ENCODE data around the gene DAB1.

Gene DAB1

GRCh38 chr1:57463343-57463742 is 39.5 kb upstream of the DAB1 start:
- Histone ChIP-seq H3K4me3 (ENCODE audit: control insufficient read depth in 1 of 7, extremely low read depth in 1 of 7, insufficient read depth in 4 of 7, low read depth in 2 of 7, low read length in 6 of 7) (no peak overlapping the region), H3K27ac (ENCODE audit: insufficient read depth in 1 of 2, low read depth in 1 of 2, low read length in 2 of 2, poor library complexity in 1 of 2, severe bottlenecking in 2 of 2) (no peak overlapping the region), H3K9me3 (ENCODE audit: control extremely low read depth in 1 of 5, control insufficient read depth in 4 of 5, insufficient read depth in 2 of 5, low read depth in 1 of 5, low read length in 4 of 5) (no peaks in the 10 kb centered on the region), H3K4me1 (ENCODE audit: control extremely low read depth in 1 of 4, control insufficient read depth in 4 of 4, insufficient read depth in 4 of 4, low read length in 3 of 4) (no peaks in the 10 kb centered on the region), H3K36me3 (ENCODE audit: control insufficient read depth in 4 of 4, insufficient read depth in 4 of 4, low read length in 3 of 4) (no peaks in the 10 kb centered on the region), H3K27me3 (replicated peaks in 2 of 5; ENCODE audit: control insufficient read depth in 4 of 5, insufficient read depth in 5 of 5, low read length in 4 of 5) (no peaks in the 10 kb centered on the region)
- CTCF ChIA-PET: no interaction called here
- DNase-seq: no peak
- 83% methylated on average over 3 of the region's 3 CpGs for WGBS (ENCODE audit: insufficient coverage)
- POLR2A ChIA-PET: no interaction called here

- POLR2A ChIA-PET: no interaction called here
- Histone ChIP-seq H3K9me3 (ENCODE audit: control extremely low read depth in 1 of 5, control insufficient read depth in 4 of 5, insufficient read depth in 2 of 5, low read depth in 1 of 5, low read length in 4 of 5) (peaks cover 0 to 6% (median 0%) of the 10 kb centered on the region in 5 experiments), H3K4me1 (ENCODE audit: control extremely low read depth in 1 of 4, control insufficient read depth in 4 of 4, insufficient read depth in 4 of 4, low read length in 3 of 4) (no peaks in the 10 kb centered on the region), H3K27ac (ENCODE audit: insufficient read depth in 1 of 2, low read depth in 1 of 2, low read length in 2 of 2, poor library complexity in 1 of 2, severe bottlenecking in 2 of 2) (no peak overlapping the region), H3K27me3 (replicated peaks in 2 of 5; ENCODE audit: control insufficient read depth in 4 of 5, insufficient read depth in 5 of 5, low read length in 4 of 5) (no peaks in the 10 kb centered on the region), H3K36me3 (ENCODE audit: control insufficient read depth in 4 of 4, insufficient read depth in 4 of 4, low read length in 3 of 4) (no peaks in the 10 kb centered on the region), H3K4me3 (ENCODE audit: control insufficient read depth in 1 of 7, extremely low read depth in 1 of 7, insufficient read depth in 4 of 7, low read depth in 2 of 7, low read length in 6 of 7) (no peak overlapping the region)
- WGBS (ENCODE audit: insufficient coverage): 100% methylated on average over 1 of the region's 2 CpGs
- no peak for DNase-seq
- CTCF ChIA-PET: no interaction called here
These were observed 37.5 kb upstream of the DAB1 start for GRCh38 chr1:57461405-57461804.

- H3K4me1 ChIP-seq (ENCODE audit: control extremely low read depth in 1 of 4, control insufficient read depth in 4 of 4, insufficient read depth in 4 of 4, low read length in 3 of 4): no peaks in the 10 kb centered on the region
- H3K4me3 ChIP-seq (ENCODE audit: control insufficient read depth in 1 of 7, extremely low read depth in 1 of 7, insufficient read depth in 4 of 7, low read depth in 2 of 7, low read length in 6 of 7): no peak overlapping the region
- H3K27me3 ChIP-seq (replicated peaks in 2 of 5; ENCODE audit: control insufficient read depth in 4 of 5, insufficient read depth in 5 of 5, low read length in 4 of 5): peaks cover 0 to 8% (median 0%) of the 10 kb centered on the region in 5 experiments
- no peak overlapping the region for H3K27ac ChIP-seq (ENCODE audit: insufficient read depth in 1 of 2, low read depth in 1 of 2, low read length in 2 of 2, poor library complexity in 1 of 2, severe bottlenecking in 2 of 2)
- H3K36me3 ChIP-seq (ENCODE audit: control insufficient read depth in 4 of 4, insufficient read depth in 4 of 4, low read length in 3 of 4): no peaks in the 10 kb centered on the region
- peaks cover 0 to 4% (median 0%) of the 10 kb centered on the region in 5 experiments for H3K9me3 ChIP-seq (ENCODE audit: control extremely low read depth in 1 of 5, control insufficient read depth in 4 of 5, insufficient read depth in 2 of 5, low read depth in 1 of 5, low read length in 4 of 5)
- CTCF ChIA-PET: no interaction called here
- no peak for DNase-seq
- 83% methylated on average over 3 of the region's 5 CpGs for WGBS (ENCODE audit: insufficient coverage)
- POLR2A ChIA-PET: no interaction called here
These were observed 27.7 kb upstream of the DAB1 start for GRCh38 chr1:57451516-57451915.

- ChIA-PET POLR2A (no interaction called here), CTCF (no interaction called here)
- Histone ChIP-seq H3K4me3 (ENCODE audit: control insufficient read depth in 1 of 7, extremely low read depth in 1 of 7, insufficient read depth in 4 of 7, low read depth in 2 of 7, low read length in 6 of 7) (no peak overlapping the region), H3K27ac (ENCODE audit: insufficient read depth in 1 of 2, low read depth in 1 of 2, low read length in 2 of 2, poor library complexity in 1 of 2, severe bottlenecking in 2 of 2) (no peak overlapping the region), H3K4me1 (ENCODE audit: control extremely low read depth in 1 of 4, control insufficient read depth in 4 of 4, insufficient read depth in 4 of 4, low read length in 3 of 4) (no peaks in the 10 kb centered on the region), H3K27me3 (replicated peaks in 2 of 5; ENCODE audit: control insufficient read depth in 4 of 5, insufficient read depth in 5 of 5, low read length in 4 of 5) (peaks cover 0 to 8% (median 0%) of the 10 kb centered on the region in 5 experiments), H3K9me3 (ENCODE audit: control extremely low read depth in 1 of 5, control insufficient read depth in 4 of 5, insufficient read depth in 2 of 5, low read depth in 1 of 5, low read length in 4 of 5) (peaks cover 0 to 4% (median 0%) of the 10 kb centered on the region in 5 experiments), H3K36me3 (ENCODE audit: control insufficient read depth in 4 of 4, insufficient read depth in 4 of 4, low read length in 3 of 4) (no peaks in the 10 kb centered on the region)
- WGBS (ENCODE audit: insufficient coverage): 43% methylated on average over 3 of the region's 3 CpGs
- DNase-seq: no peak
These were observed 27.1 kb upstream of the DAB1 start for GRCh38 chr1:57450981-57451380.

- ChIA-PET CTCF (no interaction called here), POLR2A (no interaction called here)
- 93% methylated on average over 3 of the region's 3 CpGs for WGBS (ENCODE audit: insufficient coverage)
- no peak overlapping the region for H3K27ac ChIP-seq (ENCODE audit: insufficient read depth in 1 of 2, low read depth in 1 of 2, low read length in 2 of 2, poor library complexity in 1 of 2, severe bottlenecking in 2 of 2)
- no peaks in the 10 kb centered on the region for H3K9me3 ChIP-seq (ENCODE audit: control extremely low read depth in 1 of 5, control insufficient read depth in 4 of 5, insufficient read depth in 2 of 5, low read depth in 1 of 5, low read length in 4 of 5)
- H3K4me1 ChIP-seq (ENCODE audit: control extremely low read depth in 1 of 4, control insufficient read depth in 4 of 4, insufficient read depth in 4 of 4, low read length in 3 of 4): no peaks in the 10 kb centered on the region
- no peaks in the 10 kb centered on the region for H3K36me3 ChIP-seq (ENCODE audit: control insufficient read depth in 4 of 4, insufficient read depth in 4 of 4, low read length in 3 of 4)
- no peak for DNase-seq
- peaks cover 0 to 8% (median 2%) of the 10 kb centered on the region in 5 experiments for H3K27me3 ChIP-seq (replicated peaks in 2 of 5; ENCODE audit: control insufficient read depth in 4 of 5, insufficient read depth in 5 of 5, low read length in 4 of 5)
- H3K4me3 ChIP-seq (ENCODE audit: control insufficient read depth in 1 of 7, extremely low read depth in 1 of 7, insufficient read depth in 4 of 7, low read depth in 2 of 7, low read length in 6 of 7): no peak overlapping the region
These were observed 23.7 kb upstream of the DAB1 start for GRCh38 chr1:57447551-57447950.

- ChIA-PET POLR2A (no interaction called here), CTCF (no interaction called here)
- Histone ChIP-seq H3K4me3 (ENCODE audit: control insufficient read depth in 1 of 7, extremely low read depth in 1 of 7, insufficient read depth in 4 of 7, low read depth in 2 of 7, low read length in 6 of 7) (no peak overlapping the region), H3K9me3 (ENCODE audit: control extremely low read depth in 1 of 5, control insufficient read depth in 4 of 5, insufficient read depth in 2 of 5, low read depth in 1 of 5, low read length in 4 of 5) (no peaks in the 10 kb centered on the region), H3K36me3 (ENCODE audit: control insufficient read depth in 4 of 4, insufficient read depth in 4 of 4, low read length in 3 of 4) (no peaks in the 10 kb centered on the region), H3K27me3 (replicated peaks in 2 of 5; ENCODE audit: control insufficient read depth in 4 of 5, insufficient read depth in 5 of 5, low read length in 4 of 5) (peaks cover 0 to 2% (median 0%) of the 10 kb centered on the region in 5 experiments), H3K27ac (ENCODE audit: insufficient read depth in 1 of 2, low read depth in 1 of 2, low read length in 2 of 2, poor library complexity in 1 of 2, severe bottlenecking in 2 of 2) (no peak overlapping the region), H3K4me1 (ENCODE audit: control extremely low read depth in 1 of 4, control insufficient read depth in 4 of 4, insufficient read depth in 4 of 4, low read length in 3 of 4) (no peaks in the 10 kb centered on the region)
- no peak for DNase-seq
These were observed 19.1 kb upstream of the DAB1 start for GRCh38 chr1:57443004-57443403.

GRCh38 chr1:57440096-57440495 is 16.2 kb upstream of the DAB1 start:
- peaks cover 0 to 2% (median 0%) of the 10 kb centered on the region in 5 experiments for H3K27me3 ChIP-seq (replicated peaks in 2 of 5; ENCODE audit: control insufficient read depth in 4 of 5, insufficient read depth in 5 of 5, low read length in 4 of 5)
- H3K4me3 ChIP-seq (ENCODE audit: control insufficient read depth in 1 of 7, extremely low read depth in 1 of 7, insufficient read depth in 4 of 7, low read depth in 2 of 7, low read length in 6 of 7): no peak overlapping the region
- H3K36me3 ChIP-seq (ENCODE audit: control insufficient read depth in 4 of 4, insufficient read depth in 4 of 4, low read length in 3 of 4): no peaks in the 10 kb centered on the region
- no peak for DNase-seq
- H3K9me3 ChIP-seq (ENCODE audit: control extremely low read depth in 1 of 5, control insufficient read depth in 4 of 5, insufficient read depth in 2 of 5, low read depth in 1 of 5, low read length in 4 of 5): no peaks in the 10 kb centered on the region
- CTCF ChIA-PET: no interaction called here
- POLR2A ChIA-PET: no interaction called here
- WGBS (ENCODE audit: insufficient coverage): 100% methylated on average over 1 of the region's 1 CpG
- H3K4me1 ChIP-seq (ENCODE audit: control extremely low read depth in 1 of 4, control insufficient read depth in 4 of 4, insufficient read depth in 4 of 4, low read length in 3 of 4): no peaks in the 10 kb centered on the region
- no peak overlapping the region for H3K27ac ChIP-seq (ENCODE audit: insufficient read depth in 1 of 2, low read depth in 1 of 2, low read length in 2 of 2, poor library complexity in 1 of 2, severe bottlenecking in 2 of 2)
